Fibroblast of skin of scalp (primary cell): Measurements from ENCODE around the gene DDRGK1.

ENCODE experiments used
- DNase-seq: peaks from one replicate; pipeline ENCODE4 v3.0.0-alpha.2; 2013

Gene DDRGK1

DNA sequence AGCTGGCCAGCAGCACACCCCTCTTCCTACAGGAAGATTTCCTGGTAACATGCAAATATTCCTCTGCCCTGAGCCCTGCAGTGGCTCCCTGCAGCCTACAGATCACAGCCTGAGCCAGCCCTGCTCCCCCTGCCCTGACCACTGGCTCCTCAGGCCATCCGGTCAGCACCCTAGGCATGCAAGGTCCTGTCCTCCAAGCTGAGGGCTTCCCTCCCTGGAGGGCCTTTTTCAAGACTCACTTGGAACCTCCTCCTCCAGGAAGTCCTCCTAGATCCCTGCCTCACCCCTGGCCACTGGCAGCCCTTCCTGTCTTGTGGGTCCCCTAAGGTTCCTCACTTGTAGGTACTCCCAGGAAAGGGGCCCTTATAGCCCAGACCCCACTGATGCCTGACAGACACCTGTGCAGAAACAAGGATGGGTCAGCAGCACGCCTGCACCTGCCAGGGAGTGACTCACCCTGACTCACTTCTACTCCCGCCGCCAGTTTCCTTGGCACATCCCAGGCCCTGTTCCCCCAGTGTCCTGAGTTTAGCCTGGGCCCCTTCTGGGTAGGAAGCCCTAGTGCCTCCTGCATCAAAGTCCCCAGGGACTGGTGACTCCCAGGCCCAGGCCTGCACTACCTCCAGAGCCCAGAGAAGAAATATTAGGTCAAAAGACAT lies 31.3 kb upstream of the DDRGK1 start:
- DNase-seq: no peak

DNA sequence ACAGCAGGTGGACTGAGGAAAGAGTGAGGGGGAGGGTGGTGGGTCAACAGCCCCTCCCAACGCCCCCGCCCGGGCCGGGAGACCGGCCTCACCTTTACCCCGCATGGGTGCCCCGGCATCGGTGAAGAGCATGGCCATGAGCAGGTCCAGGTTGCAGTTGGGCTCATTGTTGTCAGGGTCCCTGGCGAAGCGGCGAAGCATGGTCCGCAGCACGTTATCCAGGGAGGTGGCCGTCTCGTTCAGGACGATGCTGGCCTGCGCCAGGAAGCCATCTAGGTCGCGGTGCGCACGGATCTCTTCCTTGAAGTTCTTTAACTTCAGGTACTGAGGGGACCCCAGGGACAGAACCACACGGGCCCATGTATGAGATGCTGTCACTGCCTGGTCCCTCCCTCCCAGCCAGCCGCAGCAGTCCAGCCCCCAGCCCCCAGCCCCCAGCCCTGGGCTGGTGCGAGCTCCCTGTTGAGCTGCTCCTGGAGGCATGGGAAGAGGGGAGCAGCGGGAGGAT lies 29.6 kb upstream of the DDRGK1 start:
- no peak for DNase-seq

DNA sequence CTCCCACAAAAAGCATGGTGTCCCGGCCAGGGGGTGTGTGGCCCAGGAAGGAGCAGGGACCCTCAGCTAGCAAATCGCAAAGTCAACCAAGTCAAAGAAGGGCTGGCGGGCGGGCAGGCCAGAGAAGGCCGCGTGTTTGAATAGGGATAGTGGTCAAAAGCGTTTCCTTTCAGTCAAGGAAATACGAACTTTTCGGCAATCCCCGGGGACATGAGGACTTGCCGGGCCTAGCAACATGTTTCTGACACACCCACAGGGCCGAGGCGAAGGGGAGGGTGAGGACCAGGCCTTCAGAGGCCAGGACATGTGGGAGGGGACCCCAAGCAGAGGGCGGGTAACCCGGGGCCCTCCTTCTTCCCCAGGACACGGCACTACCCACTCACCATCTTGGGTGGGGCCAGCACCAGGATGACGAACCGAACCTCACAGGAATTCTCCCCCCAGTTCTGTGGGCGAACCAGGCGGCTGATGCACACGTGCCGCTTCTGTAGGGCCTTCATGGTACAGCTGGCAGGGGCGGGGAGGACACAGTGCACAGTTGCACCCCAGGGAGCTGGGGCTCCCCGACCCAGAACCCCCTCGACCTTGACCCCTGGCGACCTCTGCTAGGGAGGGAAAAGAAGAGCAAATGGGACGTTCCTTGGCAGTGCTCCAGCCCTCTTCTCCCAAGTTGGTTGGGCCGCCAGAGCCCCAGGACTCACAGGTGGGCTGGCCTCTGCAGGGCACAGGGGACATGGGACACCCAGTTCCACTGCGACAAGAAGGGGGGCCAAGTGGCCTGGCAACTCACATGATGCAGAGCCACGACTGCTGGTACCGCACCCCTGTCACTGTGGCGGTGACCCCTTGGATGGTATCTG lies 28.9 kb upstream of the DDRGK1 start:
- no peak for DNase-seq

DNA sequence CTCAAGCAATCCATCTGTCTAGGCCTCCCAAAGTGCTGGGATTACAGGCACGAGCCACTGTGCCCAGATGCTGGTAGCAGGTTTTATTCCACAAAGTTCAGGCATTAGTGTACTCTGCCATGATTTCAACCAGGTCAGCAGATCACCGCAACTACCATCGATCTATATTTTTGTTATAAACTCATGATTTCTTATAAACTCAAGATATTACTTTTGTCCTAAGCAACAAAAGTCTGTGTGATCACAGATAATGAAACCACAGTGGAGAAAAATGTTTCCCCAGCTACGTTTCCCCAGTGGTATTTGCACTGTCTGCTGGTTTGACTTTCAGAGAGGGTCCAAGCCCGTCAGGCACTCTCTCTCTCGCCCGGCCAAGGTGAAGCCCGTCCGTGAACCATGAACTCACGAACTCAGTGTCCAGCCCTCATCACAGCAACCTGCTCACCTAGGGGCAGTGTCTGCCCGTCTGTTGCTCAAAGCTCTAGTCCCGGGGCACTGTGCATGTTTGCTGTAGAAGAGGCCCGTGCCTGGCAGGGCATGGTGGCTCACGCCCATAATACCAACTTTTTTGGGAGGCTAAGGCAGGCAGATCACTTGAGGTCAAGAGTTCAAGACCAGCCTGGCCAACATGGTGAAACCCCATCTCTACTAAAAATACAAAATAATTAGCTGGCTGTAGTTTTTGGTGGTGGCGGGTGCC lies 27.6 kb upstream of the DDRGK1 start:
- no peak for DNase-seq

DNA sequence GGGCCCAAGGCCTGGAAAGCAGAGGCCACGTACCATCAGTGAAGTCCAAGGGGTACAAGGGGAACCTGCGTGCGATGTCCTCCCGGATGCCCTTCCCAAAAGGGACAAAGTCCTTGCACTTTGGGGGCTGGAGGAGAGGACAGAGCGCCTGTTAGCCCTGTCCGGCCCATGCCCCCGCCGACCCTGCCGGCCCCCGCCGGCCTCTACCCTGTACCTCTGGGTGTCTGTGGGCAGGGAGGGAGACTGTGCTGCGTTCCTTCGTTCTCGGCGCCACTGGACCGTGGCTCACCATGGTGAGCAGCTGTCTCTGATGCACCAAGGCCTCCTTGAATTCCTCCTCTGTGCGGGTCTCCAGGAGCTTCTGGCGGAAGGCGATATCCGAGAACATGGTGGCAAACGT lies 26.6 kb upstream of the DDRGK1 start:
- DNase-seq: no peak

DNA sequence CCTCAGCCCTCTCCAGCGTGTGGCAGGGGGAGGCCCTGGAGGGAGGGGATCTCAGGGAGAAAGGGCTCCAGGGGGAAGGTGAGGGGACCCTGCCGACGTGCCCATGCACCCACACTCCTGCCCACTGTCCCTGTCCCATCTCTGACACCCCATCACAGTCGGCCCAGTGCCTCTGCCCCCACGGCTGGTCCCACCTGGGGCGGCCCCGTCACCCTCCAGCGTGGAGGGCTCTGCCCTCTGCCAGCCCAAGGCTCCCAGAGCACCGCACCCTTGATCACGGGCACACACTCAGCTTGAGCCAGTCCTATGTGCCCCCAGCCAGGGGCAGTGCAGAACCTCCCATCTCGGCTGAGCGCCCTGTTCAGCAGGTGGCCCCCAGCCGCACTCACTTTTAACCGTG lies 25.3 kb upstream of the DDRGK1 start:
- no peak for DNase-seq

DNA sequence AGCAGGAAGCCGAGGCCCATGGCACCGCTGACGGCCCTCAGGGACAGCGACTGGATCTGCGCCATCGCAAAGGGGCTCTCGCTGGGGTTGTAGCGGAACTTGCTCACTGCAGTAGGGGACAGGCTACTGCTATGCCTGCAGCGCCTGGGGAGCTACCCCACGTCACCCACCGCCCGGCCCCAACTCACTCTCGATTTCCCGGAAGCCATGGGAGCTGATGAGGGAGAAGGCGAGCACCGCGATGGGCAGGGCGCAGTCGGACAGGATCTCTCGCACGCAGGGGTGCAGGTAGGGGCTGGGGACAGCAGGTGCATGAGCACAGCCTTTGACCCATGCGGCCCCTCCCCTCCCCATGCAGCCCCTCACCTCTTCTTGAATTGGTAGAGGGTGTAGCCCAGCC lies 24.7 kb upstream of the DDRGK1 start:
- DNase-seq: no peak

DNA sequence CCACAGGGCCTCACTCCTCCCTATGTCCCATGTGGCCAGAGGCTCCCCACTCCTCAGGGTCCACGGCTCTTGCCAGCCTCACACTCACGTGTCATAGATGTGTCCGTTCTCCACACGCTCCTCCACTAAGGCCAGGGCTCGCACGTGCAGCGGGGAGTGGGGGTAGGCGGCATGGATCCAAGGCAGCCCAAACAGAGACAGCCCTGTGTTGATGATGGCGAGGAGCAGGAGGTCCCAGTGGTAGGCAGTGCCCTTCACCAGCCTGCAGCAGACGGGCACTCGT lies 24.2 kb upstream of the DDRGK1 start:
- DNase-seq: no peak

DNA sequence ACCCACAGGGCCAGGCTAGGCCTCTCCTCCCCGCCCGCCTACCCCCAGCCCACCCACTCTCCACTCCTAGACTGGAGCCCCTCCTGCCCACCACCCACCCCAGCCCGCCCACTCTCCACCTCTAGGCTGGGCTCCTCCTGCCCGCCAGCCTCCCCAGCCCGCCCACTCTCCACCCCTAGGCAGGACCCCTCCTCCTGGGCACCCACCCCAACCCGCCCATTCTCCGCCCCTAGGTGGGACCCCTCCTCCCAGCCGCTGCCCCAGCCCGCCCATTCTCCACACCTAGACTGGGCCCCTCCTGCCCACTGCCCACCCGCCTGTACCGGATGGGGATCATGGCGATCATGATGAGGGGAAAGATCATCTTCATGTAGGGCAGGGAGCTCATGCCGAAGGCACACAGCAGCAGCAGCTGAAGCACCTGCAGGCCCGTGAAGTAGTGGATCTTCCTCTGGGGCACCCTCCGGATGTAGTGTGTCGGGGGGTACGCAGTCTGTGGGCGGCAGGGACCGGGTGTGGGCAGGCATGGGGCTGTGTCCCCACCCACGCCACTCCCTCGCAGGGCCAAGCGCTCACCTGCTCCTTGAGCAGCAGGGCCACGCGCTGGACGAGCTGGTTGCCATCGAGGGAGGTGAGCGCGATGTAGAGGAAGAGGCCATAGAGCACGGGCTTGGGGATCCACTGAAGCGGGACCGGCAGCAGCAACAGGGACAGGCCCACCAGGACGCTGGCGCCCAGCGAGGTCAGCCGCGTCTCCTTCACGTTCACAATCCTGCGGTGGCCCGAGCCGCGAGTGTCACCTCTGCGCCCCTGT lies 23.7 kb upstream of the DDRGK1 start:
- DNase-seq: no peak

DNA sequence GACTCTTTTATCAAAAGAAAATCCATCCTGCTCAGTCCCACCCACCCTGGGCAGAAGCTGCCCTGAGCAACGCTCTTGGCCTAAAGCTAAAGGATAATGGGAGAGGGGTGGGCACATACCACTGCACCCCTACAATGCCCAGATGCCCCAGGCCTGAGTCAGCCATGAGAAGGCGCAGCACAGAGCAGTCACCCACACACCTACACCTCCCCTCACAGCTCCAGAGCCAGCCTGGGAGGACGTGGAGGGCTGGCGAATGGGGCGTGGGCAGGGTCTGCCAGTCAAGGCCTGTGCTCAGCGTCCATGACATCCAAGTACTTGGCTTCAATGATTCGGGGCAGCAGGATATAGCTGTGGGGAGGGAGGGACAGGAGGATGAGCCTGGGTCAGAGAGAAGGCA lies 23.0 kb upstream of the DDRGK1 start:
- no peak for DNase-seq

DNA sequence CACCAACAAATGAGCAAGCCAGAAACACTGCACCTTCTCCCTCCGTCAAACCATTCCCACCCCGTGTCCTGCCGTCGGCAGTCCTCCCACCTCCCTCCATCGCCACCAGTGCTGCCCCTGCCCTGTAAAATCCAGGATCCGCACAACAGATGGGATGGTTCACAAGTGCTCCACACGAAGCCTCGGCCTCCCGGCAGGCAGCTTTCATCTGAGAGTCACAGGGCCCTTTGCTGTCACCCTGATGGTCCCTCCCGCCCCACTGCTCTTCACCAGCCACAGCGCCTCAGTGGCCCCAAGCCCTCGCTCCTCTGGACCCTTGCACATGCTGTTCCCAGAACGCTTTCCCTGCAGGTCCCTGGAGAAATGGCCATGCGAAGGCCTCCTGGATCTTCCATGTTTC lies 22.4 kb upstream of the DDRGK1 start:
- no peak for DNase-seq

DNA sequence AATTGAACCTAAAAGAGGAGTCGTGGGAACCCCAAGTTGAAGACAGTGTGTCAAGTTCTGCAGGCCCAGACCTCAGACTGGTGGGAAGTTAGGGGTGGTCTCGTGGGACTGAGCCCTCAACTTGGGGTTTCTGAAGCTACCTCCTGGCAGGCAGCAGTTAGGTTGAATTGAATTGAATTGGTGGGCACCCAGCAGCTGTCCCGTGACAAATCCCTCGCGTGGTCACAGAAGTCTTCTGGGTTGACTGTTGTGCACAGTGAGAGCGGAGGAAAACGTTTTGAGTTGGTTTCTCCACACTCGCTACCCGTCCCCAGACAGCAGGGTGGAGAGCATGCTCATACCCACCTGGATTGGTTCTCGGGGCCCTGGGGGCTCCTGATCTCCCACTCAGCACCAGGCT lies 21.6 kb upstream of the DDRGK1 start:
- DNase-seq: no peak

DNA sequence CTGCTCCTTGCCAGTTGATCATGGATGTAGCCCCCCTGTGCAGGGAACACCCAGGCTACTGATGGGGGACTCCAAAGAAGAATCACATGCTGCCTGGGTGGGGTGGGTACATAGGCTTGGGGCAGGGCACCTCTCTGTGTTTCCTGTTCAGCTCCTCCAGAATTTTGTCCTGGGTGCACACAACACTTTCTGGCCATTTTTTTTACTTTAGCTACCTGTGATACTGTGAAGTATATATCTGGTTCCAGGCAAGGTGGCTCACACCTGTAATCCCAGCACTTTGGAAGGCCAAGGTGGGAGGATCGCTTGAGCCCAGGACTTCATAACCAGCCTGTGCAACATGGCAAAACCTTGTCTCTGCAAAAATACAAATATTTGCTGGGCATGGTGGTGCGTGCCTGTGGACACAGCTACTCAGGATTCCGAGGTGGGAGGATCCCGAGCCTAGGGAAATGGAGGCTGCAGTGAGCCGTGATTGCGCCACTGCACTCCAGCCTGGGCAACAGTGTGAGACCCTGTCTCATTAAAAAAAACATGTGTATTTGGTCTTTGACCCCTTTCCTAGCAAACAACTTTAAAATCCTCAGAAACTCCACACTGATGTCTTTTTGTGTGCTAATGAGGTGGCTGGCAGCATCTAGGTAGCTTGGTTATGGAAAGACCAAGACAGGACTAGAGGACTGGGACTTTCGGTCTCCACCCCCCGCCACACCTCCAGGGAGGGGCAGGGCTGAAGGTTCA lies 20.4 kb upstream of the DDRGK1 start:
- DNase-seq: no peak

DNA sequence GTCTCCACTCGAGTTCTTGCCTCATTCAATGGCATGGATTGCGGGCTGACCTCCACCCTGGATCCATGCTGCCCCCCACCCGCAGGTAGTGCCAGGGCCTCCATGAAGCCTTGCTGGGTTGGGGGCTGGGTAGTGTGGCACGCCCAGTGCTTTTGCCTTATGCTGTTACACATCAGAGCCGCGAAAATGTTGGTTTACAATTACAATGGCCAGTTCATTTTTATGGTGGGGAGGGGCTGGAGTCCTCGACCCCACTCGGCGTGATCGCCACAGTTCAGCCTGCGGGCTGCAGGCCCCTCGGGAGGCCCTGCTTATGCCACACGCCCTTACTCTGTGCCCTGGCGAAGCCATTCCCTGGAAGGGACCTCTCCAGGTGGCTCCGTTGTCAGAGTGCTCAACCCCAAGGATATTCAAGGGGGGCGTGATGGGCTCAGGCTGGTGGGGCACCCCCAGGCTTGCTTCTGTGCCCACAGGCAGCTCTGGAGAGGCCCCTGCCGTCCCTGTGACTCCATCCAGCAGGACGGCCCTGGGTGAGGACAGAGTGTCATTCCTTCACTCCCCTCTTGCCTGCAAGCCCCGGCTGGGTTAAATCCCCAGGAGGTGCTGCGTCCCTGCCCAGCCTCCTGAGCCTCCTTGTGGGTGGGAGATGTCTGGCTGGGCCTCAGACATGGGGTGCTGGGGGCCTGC lies 19.7 kb upstream of the DDRGK1 start:
- DNase-seq: no peak

DNA sequence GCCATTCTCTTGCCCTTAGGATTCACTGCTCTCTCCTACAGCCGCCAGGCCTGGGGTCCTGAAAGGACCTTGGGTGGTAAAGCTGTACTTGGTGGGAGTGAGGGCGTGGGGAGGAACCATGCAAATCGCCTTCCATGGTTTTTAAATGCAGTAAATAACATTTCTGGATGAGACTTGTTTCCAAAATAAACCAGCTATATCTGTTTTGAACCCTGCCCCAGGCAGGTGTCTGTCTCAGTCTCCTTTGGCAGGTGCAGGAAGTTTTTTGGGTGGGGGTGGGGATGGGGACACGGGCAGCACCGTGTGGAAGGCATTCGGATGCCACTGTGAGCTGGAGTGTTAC lies 19.1 kb upstream of the DDRGK1 start:
- DNase-seq: no peak

DNA sequence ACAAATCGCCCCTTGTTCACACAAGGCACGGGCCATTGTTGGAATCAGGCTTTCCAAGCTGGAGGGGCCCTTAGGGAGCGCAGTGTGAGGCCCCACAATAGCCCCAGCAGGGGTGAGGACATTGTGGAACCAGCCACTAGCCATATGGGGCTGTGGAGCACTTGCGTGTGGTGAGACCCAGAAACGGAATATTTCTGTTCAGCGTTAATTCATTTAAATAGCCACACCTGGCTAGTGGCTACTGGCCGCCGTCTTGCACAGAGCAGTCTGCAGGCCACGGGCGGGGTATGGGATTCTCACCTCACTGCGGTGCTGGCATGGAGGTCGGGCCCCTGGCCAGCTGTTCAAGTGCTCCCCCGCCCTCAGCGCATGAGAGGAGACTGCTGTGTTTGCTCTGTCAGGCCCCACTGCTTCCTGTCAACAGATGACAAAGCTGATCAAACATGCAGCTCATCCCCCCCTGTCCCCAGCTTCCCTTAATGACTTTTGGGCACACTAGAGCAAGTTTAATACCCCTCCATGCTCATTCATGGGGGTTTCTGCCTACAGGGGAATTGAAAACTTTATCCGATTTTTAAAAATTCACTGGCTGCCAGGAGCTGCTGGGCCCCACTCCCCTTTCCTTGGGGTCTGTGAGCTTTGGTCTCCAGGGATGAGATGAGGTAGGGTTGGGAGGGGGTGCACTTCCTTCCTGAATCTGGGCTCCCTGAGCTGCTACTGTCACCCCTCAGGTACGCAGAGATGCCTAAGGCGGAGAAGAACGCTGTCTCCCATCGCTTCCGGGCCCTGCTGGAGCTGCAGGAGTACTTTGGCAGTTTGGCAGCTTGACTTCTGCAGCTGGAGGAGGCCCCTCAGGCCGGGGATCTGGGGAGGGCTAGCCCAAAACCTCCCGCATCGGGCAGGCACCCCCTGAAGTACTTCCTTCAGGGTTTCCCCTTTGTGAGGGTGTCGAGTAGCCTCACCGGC lies 18.4 kb upstream of the DDRGK1 start:
- DNase-seq: no peak

DNA sequence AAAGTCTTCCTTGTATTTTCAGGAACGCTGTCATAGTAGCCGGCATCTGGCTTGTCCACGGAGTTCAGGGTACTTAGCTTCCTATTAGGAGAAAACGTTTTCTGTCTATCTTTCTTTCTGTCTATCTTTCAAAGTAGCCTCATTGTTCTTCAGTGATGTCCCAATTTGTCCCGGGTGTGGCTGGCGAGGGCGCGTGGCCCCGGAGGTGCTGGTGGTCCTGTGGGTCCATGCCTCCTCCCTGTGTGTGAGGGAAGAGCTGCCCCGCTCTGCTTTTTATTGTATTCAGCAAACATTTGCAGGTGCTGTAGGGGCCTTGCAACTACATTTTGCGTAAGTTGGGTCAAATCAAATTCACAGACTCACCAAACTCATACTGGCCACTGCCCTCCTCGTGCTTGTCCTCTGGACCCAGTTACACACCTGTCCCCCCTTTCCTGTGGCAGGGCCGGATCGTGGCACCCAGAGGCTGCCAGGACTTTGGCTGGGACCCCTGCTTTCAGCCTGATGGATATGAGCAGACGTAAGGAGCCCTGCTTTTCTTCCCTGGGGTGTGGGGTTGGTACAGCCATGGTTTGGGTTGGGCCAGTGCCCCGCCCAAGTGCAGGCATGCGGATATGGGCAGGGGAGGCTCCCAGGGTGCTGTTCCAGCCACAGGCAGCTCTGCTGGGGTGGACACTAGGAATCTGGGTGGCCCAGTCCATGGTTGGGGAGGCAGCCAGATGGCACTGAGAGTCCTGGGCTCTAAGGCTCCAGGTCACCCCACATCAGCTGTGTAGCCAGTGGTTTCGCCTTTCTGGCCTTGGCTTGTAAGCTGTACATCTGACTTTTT lies 17.1 kb upstream of the DDRGK1 start:
- no peak for DNase-seq

DNA sequence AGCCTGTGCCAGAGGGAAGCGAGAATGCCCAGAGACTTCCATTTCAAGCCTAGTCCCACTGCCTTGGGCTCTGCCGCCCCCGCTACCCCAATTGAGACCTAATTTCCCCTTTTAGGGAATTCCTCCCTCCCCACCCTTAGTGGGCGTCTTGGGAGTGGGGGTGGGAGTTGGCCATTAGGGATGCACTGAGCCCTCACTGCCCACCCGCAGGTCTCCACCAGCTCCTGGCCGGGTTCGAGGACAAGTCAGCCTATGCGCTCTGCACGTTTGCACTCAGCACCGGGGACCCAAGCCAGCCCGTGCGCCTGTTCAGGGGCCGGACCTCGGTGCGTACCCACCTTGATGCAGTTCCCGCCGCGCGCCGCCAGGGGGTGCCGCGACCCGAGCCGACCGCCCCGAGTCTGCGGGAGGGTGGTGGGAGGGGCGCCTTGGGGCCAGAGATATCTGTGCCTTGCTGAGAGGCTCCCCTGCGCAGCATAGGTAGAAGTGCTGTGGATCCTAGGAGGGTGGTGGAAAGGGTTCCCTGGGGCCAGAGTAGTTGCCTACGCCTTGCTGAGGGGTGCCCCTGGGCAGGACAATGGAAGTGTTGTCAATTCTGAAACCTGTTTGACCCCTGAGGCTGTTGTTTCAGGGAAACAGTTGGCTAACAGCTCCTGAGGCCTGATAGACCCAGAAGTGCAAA lies 14.0 kb upstream of the DDRGK1 start:
- DNase-seq: peak; percentile 45
